Mucosa of descending colon (tissue), 3 donors: ENCODE data around the gene NPSR1. TPM values are rescaled to one million over a fixed set of nuclear protein-coding genes. Genes with fewer than 3 reads are reported as not detected.

Experiments
- ATAC-seq: fragments of 200-7000 bp; cut with Tn5 transposase; one replicate; pipeline ENCODE4 v1.9.1; 2020; ENCODE audit warnings: mild to moderate bottlenecking, moderate library complexity
- DNase-seq, 3 donors: peaks; one replicate each; pipeline ENCODE4 v3.0.0-alpha.2; 2020
- H3K36me3 ChIP-seq: fragments of 200-600 bp; one replicate; pipeline ENCODE4 v1.8.0; 2021; ENCODE audit warnings: low read depth, mild to moderate bottlenecking
- H3K4me1 ChIP-seq: fragments of 200-600 bp; one replicate; pipeline ENCODE4 v1.8.0; 2021; ENCODE audit warnings: low read depth, mild to moderate bottlenecking
- H3K4me3 ChIP-seq: fragments of 200-600 bp; one replicate; pipeline ENCODE4 v1.8.0; 2021; ENCODE audit warnings: mild to moderate bottlenecking
- H3K9me3 ChIP-seq: fragments of 200-600 bp; one replicate; pipeline ENCODE4 v1.8.0; 2021; ENCODE audit warnings: mild to moderate bottlenecking
- CTCF ChIP-seq: fragments of 200-600 bp; IDR thresholded peaks from one replicate; pipeline ENCODE4 v1.8.0; 2022; ENCODE audit warnings: antibody characterized with exemption, mild to moderate bottlenecking
- intact Hi-C, 2 donors: fragments of 100-400 bp; cut with DNase I in 1 of 2; cut with micrococcal nuclease in 1 of 2; formaldehyde crosslinking; loops; one replicate each; pipeline versions ENCODE4 v1.11.0 to v1.11.1; 2022; cut with DNase I, micrococcal nuclease
- total RNA-seq, 3 donors: library from RNA; stranded (reverse); fragmentation: NEBNext Ultra II Directional in 2 of 3; extraction: Animal tissue kit (Norgen Biotek cat#: 25700) in 2 of 3; gene quantifications; one replicate each; pipeline versions ENCODE4 v1.2.1 to v1.2.4, GENCODE V29; 2021 to 2023
- donor health status: DM: no; HTN: no; CAD: no; lungs with moderate emphysema.
- donor health status: DM: no; HTN: no; CAD: no.
- donor health status: DM: no; HTN: yes; CAD: no.

NPSR1 gene
- total RNA-seq, 3 donors from 2014 or later = not detected

GRCh38 chr7:34677491-34677890, 19.5 kb downstream of the NPSR1 start:
- Histone ChIP-seq H3K9me3 (no peaks in the 10 kb centered on the region), H3K36me3 (no peaks in the 10 kb centered on the region), H3K4me1 (no peaks in the 10 kb centered on the region), H3K4me3 (no peak overlapping the region)
- no peak for TF ChIP-seq CTCF
- intact Hi-C loops = no loop called here
- DNase-seq = no peak
- ATAC-seq = no peak

GRCh38 chr7:34687529-34687928, 29.5 kb downstream of the NPSR1 start:
- no peak for TF ChIP-seq CTCF
- Histone ChIP-seq H3K4me1 (no peaks in the 10 kb centered on the region), H3K9me3 (peaks cover 3% of the 10 kb centered on the region), H3K36me3 (no peaks in the 10 kb centered on the region), H3K4me3 (no peak overlapping the region)
- DNase-seq = no peak
- ATAC-seq = no peak
- intact Hi-C loops = no loop called here

- no peak for ATAC-seq
Observed at GRCh38 chr7:34696415-34696814, 38.4 kb downstream of the NPSR1 start.

GRCh38 chr7:34709771-34710170, 51.8 kb downstream of the NPSR1 start:
- no peak for DNase-seq
- no peaks in the 10 kb centered on the region for H3K4me1 ChIP-seq
- no peak for ATAC-seq
- no peaks in the 10 kb centered on the region for H3K9me3 ChIP-seq
- H3K4me3 ChIP-seq = no peak overlapping the region
- intact Hi-C loops = no loop called here
- H3K36me3 ChIP-seq = no peaks in the 10 kb centered on the region
- no peak for TF ChIP-seq CTCF

More at GRCh38 chr7:34696415-34696814, 38.4 kb downstream of the NPSR1 start:
- intact Hi-C loops = no loop called here
- no peaks in the 10 kb centered on the region for H3K36me3 ChIP-seq
- no peak for TF ChIP-seq CTCF
- DNase-seq = no peak
- H3K4me1 ChIP-seq = no peaks in the 10 kb centered on the region
- H3K9me3 ChIP-seq = peaks cover 6% of the 10 kb centered on the region
- no peak overlapping the region for H3K4me3 ChIP-seq

GRCh38 chr7:34718867-34719266, 60.8 kb downstream of the NPSR1 start:
- H3K36me3 ChIP-seq = no peaks in the 10 kb centered on the region
- no peaks in the 10 kb centered on the region for H3K9me3 ChIP-seq
- no peak for TF ChIP-seq CTCF
- ATAC-seq (no peak), DNase-seq (no peak)
- intact Hi-C loops = no loop called here
- H3K4me1 ChIP-seq = no peaks in the 10 kb centered on the region
- H3K4me3 ChIP-seq = no peak overlapping the region

GRCh38 chr7:34719636-34720035, 61.6 kb downstream of the NPSR1 start:
- intact Hi-C loops = no loop called here

More at GRCh38 chr7:34719636-34720035, 61.6 kb downstream of the NPSR1 start:
- Histone ChIP-seq H3K9me3 (no peaks in the 10 kb centered on the region), H3K4me1 (no peaks in the 10 kb centered on the region), H3K36me3 (no peaks in the 10 kb centered on the region), H3K4me3 (no peak overlapping the region)
- DNase-seq (no peak), ATAC-seq (no peak)
- TF ChIP-seq CTCF = no peak
